Measurements from ENCODE around the gene TNFRSF21.
"Not testable (repeated sequence)": the region's sequence is repeated elsewhere in the genome, so short reads cannot be mapped to it uniquely, and the experiment has no call there.

The TNFRSF21 gene

DNA sequence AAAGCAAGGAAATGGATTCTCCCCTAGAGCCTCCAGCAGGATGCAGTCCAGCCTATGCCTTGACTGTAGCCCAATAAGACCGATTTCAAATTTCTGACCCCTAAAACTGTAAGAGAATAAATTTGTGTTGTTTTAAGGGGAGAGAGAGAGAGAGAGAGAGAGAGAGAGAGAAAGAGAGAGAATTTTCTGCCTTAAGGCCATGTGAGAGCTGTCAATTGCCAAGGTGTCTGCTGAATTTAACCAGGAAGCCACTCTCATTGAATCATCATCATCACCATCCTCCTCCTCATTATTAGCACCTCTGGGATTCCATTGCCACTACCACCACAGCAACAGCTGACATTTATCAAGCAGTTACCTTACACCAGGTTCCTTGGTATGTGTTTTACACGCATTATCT is 27.8 kb upstream of the TNFRSF21 start:
- Mint-ChIP-seq H3K9me3 (no peaks in the 10 kb centered on the region), H3K4me1 (no peaks in the 10 kb centered on the region), H3K36me3 (no peaks in the 10 kb centered on the region), H3K27me3 (peaks cover 1% of the 10 kb centered on the region), H3K4me3 (no peak overlapping the region), H3K27ac (no peak overlapping the region)

DNA sequence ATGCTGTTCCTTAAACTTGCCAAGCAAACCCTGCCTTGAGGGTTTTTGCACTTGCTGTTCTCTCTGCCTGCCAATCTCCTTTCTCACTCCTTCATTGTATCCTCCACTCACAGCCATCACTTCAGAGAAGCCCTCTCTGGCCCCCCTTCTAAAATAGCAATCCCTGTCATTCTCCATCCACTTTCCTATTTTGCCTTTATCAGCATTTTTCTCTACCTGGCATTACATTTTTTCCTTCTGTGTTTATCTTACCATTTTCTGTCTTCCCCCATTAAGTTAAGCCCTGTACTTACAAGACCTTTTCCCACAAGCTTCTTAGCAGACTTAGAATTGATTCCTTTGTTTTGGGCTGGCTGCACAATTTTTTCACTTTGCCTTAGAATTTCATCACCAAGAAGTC is 26.6 kb upstream of the TNFRSF21 start:
- Mint-ChIP-seq H3K4me3 (no peak overlapping the region), H3K4me1 (no peaks in the 10 kb centered on the region), H3K27ac (no peak overlapping the region)

GRCh38 chr6:47335466-47335865 is 25.8 kb upstream of the TNFRSF21 start:
- Mint-ChIP-seq H3K4me1 (no peaks in the 10 kb centered on the region), H3K36me3 (no peaks in the 10 kb centered on the region), H3K4me3 (no peak overlapping the region), H3K27ac (no peak overlapping the region), H3K27me3 (peaks cover 4% of the 10 kb centered on the region), H3K9me3 (peaks cover 3% of the 10 kb centered on the region)

More for the DNA sequence above, 26.6 kb upstream of the TNFRSF21 start:
- peaks cover 1% of the 10 kb centered on the region for H3K27me3 Mint-ChIP-seq
- H3K36me3 Mint-ChIP-seq: no peaks in the 10 kb centered on the region
- H3K9me3 Mint-ChIP-seq: peaks cover 3% of the 10 kb centered on the region

- Mint-ChIP-seq H3K4me3 (no peak overlapping the region), H3K27me3 (peaks cover 6% of the 10 kb centered on the region), H3K9me3 (peaks cover 3% of the 10 kb centered on the region), H3K4me1 (no peaks in the 10 kb centered on the region), H3K27ac (no peak overlapping the region), H3K36me3 (no peaks in the 10 kb centered on the region)
Measured at GRCh38 chr6:47334334-47334733, 24.6 kb upstream of the TNFRSF21 start.

GRCh38 chr6:47328606-47329005 is 18.9 kb upstream of the TNFRSF21 start:
- not testable (repeated sequence) for H3K9me3 Mint-ChIP-seq, H3K4me1 Mint-ChIP-seq, H3K36me3 Mint-ChIP-seq, H3K4me3 Mint-ChIP-seq, H3K27ac Mint-ChIP-seq
- peaks cover 19% of the 10 kb centered on the region for H3K27me3 Mint-ChIP-seq

DNA sequence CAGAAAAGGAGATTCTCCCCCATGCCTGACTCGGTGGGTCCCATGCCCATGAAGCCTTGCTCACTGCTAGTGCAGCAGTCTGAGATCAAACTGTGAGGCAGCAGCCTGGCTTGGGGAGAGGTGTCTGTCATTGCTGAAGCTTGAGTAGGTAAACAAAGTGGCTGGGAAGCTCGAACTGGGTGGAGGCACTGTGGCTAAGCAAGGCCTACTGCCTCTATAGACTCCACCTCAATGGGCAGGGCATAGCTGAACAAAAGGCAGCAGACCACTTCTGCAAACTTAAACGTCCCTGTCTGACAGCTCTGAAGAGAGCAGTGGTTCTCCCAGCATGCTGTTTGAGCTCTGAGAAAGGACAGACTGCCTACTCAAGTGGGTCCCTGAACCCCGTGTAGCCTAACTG is 18.4 kb upstream of the TNFRSF21 start:
- peaks cover 19% of the 10 kb centered on the region for H3K27me3 Mint-ChIP-seq
- not testable (repeated sequence) for H3K4me1 Mint-ChIP-seq, H3K9me3 Mint-ChIP-seq, H3K27ac Mint-ChIP-seq, H3K4me3 Mint-ChIP-seq, H3K36me3 Mint-ChIP-seq

DNA sequence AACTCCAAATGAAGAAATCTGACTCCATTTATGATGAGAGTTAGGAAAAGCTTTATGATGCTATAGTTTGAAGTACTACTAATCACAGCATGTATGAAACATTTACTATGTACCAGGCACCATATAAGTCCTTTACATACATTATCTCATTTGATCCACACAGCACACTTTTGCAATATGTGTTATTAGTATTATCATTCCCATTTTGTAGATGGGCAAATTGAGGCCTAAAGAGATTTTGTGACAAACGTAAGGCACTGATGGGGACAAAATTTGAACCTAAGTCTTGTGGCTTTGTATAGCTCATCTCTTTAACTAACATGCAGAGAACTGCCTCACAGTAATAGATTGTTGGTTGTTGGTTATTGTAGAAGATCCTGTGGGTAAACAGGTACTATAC is 14.2 kb upstream of the TNFRSF21 start:
- no peaks in the 10 kb centered on the region for H3K36me3 Mint-ChIP-seq
- H3K27ac Mint-ChIP-seq: no peak overlapping the region
- H3K27me3 Mint-ChIP-seq: peaks cover 22% of the 10 kb centered on the region
- H3K4me1 Mint-ChIP-seq: no peaks in the 10 kb centered on the region
- no peak overlapping the region for H3K4me3 Mint-ChIP-seq
- no peaks in the 10 kb centered on the region for H3K9me3 Mint-ChIP-seq

GRCh38 chr6:47323321-47323720 is 13.6 kb upstream of the TNFRSF21 start:
- Mint-ChIP-seq H3K27ac (no peak overlapping the region), H3K4me3 (no peak overlapping the region), H3K36me3 (no peaks in the 10 kb centered on the region), H3K4me1 (no peaks in the 10 kb centered on the region), H3K9me3 (no peaks in the 10 kb centered on the region), H3K27me3 (peaks cover 21% of the 10 kb centered on the region)

DNA sequence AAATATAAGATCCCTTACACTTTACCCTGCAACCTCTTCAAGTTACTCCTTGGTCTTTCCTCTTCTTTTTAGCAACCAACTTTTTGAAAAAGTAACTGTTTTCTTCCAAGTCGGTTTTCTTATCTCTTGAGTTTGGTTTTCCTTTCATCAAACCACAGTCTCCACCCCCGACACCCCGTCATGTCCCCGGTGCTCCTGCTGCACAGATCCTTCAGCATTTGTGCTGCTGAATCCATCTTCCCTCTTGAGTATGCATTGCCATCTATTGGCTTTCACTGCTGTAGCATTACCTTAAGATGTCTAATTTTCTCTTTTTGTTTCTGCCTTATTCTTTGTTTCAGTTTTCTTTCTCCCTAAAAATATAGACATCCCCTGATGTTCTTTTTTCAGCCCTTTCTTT is 11.9 kb upstream of the TNFRSF21 start:
- Mint-ChIP-seq H3K36me3 (no peaks in the 10 kb centered on the region), H3K9me3 (no peaks in the 10 kb centered on the region), H3K27me3 (peaks cover 27% of the 10 kb centered on the region), H3K4me3 (no peak overlapping the region), H3K27ac (no peak overlapping the region), H3K4me1 (no peaks in the 10 kb centered on the region)

DNA sequence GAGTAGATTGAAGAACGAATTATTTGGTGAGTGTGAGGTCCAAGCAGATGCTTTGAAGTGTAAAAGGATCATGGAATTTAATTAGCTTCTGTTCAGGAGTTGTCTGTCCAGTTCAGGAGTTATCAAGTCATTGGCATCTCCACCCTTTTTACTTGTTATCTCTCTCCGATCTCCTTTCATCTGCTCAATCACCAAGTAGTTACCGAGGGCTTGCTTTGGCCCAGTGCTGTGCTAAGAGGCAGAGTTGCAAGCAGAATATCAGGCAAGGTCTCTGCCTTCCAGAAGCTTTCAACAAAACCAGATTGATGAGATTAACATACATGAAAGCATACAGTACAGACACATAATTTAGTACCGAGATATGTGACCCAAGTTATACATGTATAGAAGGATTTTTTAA is 10.2 kb upstream of the TNFRSF21 start:
- H3K9me3 Mint-ChIP-seq: no peaks in the 10 kb centered on the region
- H3K27ac Mint-ChIP-seq: no peak overlapping the region
- no peaks in the 10 kb centered on the region for H3K4me1 Mint-ChIP-seq
- peaks cover 22% of the 10 kb centered on the region for H3K27me3 Mint-ChIP-seq
- H3K36me3 Mint-ChIP-seq: no peaks in the 10 kb centered on the region
- no peak overlapping the region for H3K4me3 Mint-ChIP-seq

GRCh38 chr6:47319382-47319781 is 9.7 kb upstream of the TNFRSF21 start:
- Mint-ChIP-seq H3K9me3 (no peaks in the 10 kb centered on the region), H3K4me3 (no peak overlapping the region), H3K27me3 (peaks cover 25% of the 10 kb centered on the region), H3K4me1 (no peaks in the 10 kb centered on the region), H3K27ac (no peak overlapping the region), H3K36me3 (no peaks in the 10 kb centered on the region)

- no peak overlapping the region for H3K27ac Mint-ChIP-seq
- H3K9me3 Mint-ChIP-seq: no peaks in the 10 kb centered on the region
- H3K36me3 Mint-ChIP-seq: no peaks in the 10 kb centered on the region
- H3K4me1 Mint-ChIP-seq: no peaks in the 10 kb centered on the region
- H3K4me3 Mint-ChIP-seq: no peak overlapping the region
- H3K27me3 Mint-ChIP-seq: peaks cover 24% of the 10 kb centered on the region
Measured at GRCh38 chr6:47318236-47318989, 8.7 kb upstream of the TNFRSF21 start.

DNA sequence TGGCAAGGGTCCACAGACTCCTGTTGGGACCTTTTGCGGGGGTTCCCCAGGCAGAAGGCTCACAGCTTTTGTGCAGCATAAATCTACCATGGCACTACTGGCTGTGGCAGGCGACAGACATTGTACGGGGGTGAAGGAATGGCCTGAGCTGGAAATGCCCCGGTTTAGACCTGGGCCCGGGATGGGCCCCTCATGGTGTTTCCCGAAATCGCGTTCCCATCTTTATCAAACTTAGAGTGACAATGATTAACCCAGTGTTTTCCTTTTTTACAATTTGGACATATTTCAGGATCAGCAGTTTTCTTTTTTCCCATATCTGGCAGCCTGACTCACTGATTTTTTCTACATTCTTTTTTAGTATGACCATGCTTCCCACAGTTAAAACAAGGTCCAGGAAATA is 5.5 kb upstream of the TNFRSF21 start:
- H3K4me1 Mint-ChIP-seq, H3K27ac Mint-ChIP-seq, H3K4me3 Mint-ChIP-seq, H3K36me3 Mint-ChIP-seq, H3K9me3 Mint-ChIP-seq: not testable (repeated sequence)
- H3K27me3 Mint-ChIP-seq: peaks cover 30% of the 10 kb centered on the region

DNA sequence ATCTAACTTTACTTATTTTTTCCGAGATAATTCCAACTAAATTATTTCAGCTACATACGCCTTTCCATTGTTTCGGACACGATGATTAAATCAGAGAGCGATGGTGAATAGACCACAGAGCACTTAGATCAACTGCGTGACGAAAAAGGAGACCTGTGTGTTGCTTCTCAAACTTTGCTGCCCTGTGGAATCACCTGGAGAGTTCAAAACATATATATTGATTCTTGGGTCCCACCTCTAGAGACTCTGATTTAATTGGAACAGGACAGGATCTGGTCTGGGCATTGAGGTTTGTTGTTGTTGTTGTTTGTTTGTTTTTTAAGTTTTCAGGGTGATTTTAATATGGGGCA is 401 bp upstream of the TNFRSF21 start:
- Mint-ChIP-seq H3K9me3 (no peaks in the 10 kb centered on the region), H3K27me3 (peaks cover 40% of the 10 kb centered on the region), H3K4me3 (peak overlapping the region; percentile 73), H3K36me3 (no peaks in the 10 kb centered on the region), H3K27ac (no peak overlapping the region), H3K4me1 (peaks cover 10% of the 10 kb centered on the region)

DNA sequence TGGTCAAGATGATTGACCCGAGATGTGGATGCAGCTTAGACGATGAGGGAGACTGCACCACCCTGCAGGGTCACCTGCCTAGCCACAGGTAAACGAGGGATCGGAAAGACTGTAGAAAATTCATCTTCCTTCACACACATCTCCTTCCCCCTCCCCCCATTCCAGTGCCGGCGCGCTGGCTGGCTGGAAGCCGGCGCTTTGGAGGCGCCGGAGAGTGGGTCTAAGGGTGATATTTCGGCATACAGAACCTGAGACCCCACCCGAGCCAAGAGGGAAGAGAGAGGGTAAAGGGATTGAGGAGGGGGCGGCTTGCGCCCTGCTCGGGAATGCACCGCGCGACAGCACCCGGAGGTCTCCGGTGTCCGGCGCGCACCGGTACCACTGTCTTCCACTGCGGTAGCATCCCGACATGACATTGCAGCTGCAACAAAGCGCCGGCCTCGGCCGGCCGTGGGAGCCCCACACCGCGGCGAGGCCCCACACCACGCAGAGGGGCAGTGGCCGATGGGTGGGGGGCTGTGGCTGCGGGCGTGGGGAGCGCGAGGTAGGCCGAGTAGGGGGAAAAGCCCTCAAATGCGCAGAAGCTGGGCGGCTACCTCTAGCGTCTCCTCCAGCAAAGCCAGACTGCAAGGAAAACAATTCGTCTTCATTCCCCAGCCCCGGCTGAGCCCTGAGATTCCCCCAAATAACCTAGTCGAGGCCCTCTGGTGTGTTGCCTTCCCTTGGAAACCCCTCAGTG is 984 bp downstream of the TNFRSF21 start:
- H3K4me1 Mint-ChIP-seq: peaks cover 10% of the 10 kb centered on the region
- no peak overlapping the region for H3K27ac Mint-ChIP-seq
- no peaks in the 10 kb centered on the region for H3K36me3 Mint-ChIP-seq
- H3K4me3 Mint-ChIP-seq: peak overlapping the region; percentile 80
- peaks cover 37% of the 10 kb centered on the region for H3K27me3 Mint-ChIP-seq
- no peaks in the 10 kb centered on the region for H3K9me3 Mint-ChIP-seq

DNA sequence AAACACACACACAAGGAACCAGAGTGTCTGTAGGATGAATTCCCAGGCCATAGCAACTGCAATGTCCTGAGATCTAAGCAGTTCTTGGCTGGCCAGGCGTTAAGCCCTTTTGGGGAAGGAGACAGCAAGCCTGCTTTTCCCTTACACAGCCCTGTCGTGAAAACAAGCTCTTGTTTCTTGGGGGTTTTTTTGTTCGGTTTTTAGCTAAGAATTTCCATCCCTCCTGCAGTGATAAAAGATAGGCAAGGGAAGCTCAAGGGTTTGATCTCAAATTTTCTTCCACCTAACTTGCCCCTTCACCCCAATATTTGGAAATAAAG is 1.5 kb downstream of the TNFRSF21 start:
- Mint-ChIP-seq H3K4me1 (peaks cover 10% of the 10 kb centered on the region), H3K36me3 (no peaks in the 10 kb centered on the region), H3K4me3 (peak overlapping the region; percentile 80), H3K27ac (no peak overlapping the region), H3K27me3 (peaks cover 36% of the 10 kb centered on the region), H3K9me3 (no peaks in the 10 kb centered on the region)

Data from activated naive CD4-positive, alpha-beta T cell treated with anti-CD3 and anti-CD28 coated beads, Interleukin-2, amount 50 U/mL, for 24 hours (primary cell).